ENCODE measurements around the gene ULK3. TPM values are rescaled to one million over a fixed set of nuclear protein-coding genes. Genes with fewer than 3 reads are reported as not detected.

ULK3 gene
- total RNA-seq, 1 donor from 2014 or later, result 52.1 TPM

DNA sequence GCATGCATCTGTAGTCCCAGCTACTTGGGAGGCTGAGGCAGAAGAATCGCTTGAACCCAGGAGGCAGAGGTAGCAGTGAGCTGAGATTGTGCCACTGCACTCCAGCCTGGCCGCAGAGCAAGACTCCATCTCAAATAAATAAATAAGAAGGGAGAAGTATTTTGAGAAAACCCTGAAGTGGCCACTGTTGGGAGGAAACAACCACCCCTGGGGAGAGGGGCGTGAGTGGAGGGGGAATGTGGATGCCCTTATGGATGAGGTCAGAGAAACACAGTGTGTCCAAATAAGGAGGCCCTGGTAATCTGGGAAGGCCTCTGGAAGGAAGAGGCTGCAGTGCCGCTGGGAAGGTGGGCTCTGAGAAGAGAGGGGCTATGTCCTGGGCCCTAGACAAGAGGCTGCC, 20.7 kb downstream of the ULK3 start:
- H3K9me3 Mint-ChIP-seq, result no peaks in the 10 kb centered on the region
- H3K36me3 Mint-ChIP-seq (ENCODE audit: low read depth), result no peaks in the 10 kb centered on the region
- no peak for DNase-seq (ENCODE audit: low spot score)
- no peak overlapping the region for H3K27ac Mint-ChIP-seq
- H3K4me3 Mint-ChIP-seq, result no peak overlapping the region
- H3K4me1 Mint-ChIP-seq (ENCODE audit: low read depth), result peaks cover 11% of the 10 kb centered on the region
- intact Hi-C loops (cut with micrococcal nuclease), result no loop called here
- H3K27me3 Mint-ChIP-seq (ENCODE audit: insufficient read depth), result peaks cover 8% of the 10 kb centered on the region

DNA sequence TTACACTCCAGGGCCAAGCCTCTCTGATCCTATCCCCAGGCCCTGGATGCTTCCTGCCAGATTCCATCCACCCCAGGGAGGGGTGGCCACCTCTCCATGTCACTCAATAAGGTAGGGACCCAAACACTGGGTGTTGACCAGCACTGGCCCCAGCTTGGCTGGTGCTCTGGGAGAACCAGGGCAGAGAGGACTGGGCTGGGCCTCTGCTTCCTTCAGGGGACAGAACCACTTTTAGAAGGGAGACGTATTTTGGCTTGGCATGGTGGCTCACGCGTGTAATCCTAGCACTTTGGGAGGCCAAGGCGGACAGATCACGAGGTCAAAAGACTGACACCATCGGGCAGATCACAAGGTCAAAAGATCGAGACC, 21.2 kb downstream of the ULK3 start:
- no peak for DNase-seq (ENCODE audit: low spot score)
- Mint-ChIP-seq H3K4me1 (ENCODE audit: low read depth) (peaks cover 11% of the 10 kb centered on the region), H3K27me3 (ENCODE audit: insufficient read depth) (peaks cover 4% of the 10 kb centered on the region), H3K4me3 (no peak overlapping the region), H3K36me3 (ENCODE audit: low read depth) (no peaks in the 10 kb centered on the region), H3K9me3 (no peaks in the 10 kb centered on the region), H3K27ac (no peak overlapping the region)
- intact Hi-C loops (cut with micrococcal nuclease), result no loop called here

DNA sequence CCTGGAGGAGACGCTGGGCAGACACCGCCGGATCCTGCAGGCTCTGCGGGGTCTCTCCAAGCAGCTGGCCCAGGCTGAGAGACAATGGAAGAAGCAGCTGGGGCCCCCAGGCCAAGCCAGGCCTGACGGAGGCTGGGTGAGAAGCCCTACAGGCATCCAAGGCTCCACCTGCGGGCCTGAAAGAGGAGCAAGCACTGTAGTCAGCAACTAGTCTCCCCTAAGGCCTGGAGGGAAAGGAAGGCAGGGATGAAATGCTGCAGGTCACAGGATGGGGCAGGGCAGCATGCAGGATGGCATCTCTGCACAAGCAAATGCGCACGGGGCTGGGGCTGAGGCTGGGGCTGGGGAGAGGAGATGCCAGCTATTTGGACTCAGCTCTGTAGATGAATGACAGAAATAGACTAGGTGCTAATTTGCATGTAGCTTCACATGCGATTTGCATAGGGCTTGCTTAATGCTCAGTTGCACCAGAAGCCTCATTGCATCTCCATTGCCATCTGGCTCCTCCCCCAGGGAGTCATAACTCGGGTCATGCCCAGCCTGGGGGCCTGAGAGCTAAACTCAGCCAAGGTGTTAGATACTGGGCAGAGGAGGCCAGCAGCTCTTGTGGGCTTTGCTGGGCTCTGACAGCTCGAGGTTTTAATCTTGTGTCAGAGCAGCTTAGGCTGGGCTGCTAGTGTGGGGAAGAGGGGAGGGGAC, 21.7 kb downstream of the ULK3 start:
- H3K4me1 Mint-ChIP-seq (ENCODE audit: low read depth), result peaks cover 11% of the 10 kb centered on the region
- H3K9me3 Mint-ChIP-seq, result no peaks in the 10 kb centered on the region
- intact Hi-C loops (cut with micrococcal nuclease), result no loop called here
- no peak for DNase-seq (ENCODE audit: low spot score)
- H3K27ac Mint-ChIP-seq, result no peak overlapping the region
- H3K27me3 Mint-ChIP-seq (ENCODE audit: insufficient read depth), result peaks cover 4% of the 10 kb centered on the region
- no peaks in the 10 kb centered on the region for H3K36me3 Mint-ChIP-seq (ENCODE audit: low read depth)
- H3K4me3 Mint-ChIP-seq, result no peak overlapping the region

DNA sequence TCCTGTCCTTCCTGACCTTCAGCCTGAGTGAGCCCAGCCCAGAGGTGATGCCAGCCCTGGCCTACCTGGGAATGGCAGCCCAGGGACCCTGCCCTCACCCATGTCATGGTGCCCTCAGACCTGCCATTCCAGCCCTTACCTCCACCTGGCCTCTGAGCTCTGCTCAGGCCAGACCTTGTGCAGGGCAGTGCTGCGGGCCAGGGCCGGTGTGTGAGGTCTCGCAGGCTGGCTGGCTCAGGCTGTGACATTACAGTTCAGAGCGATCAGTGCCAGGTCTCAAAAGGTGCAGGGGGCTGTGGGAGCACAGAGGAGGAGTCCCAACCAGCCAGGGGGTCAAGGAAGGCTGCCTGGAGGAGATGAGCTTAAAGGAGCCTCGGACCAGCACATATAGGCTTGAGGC, 22.9 kb downstream of the ULK3 start:
- H3K27ac Mint-ChIP-seq, result no peak overlapping the region
- intact Hi-C loops (cut with micrococcal nuclease), result no loop called here
- DNase-seq (ENCODE audit: low spot score), result no peak
- no peak overlapping the region for H3K4me3 Mint-ChIP-seq
- no peaks in the 10 kb centered on the region for H3K9me3 Mint-ChIP-seq
- no peaks in the 10 kb centered on the region for H3K36me3 Mint-ChIP-seq (ENCODE audit: low read depth)
- H3K4me1 Mint-ChIP-seq (ENCODE audit: low read depth), result peaks cover 16% of the 10 kb centered on the region
- H3K27me3 Mint-ChIP-seq (ENCODE audit: insufficient read depth), result peaks cover 1% of the 10 kb centered on the region

DNA sequence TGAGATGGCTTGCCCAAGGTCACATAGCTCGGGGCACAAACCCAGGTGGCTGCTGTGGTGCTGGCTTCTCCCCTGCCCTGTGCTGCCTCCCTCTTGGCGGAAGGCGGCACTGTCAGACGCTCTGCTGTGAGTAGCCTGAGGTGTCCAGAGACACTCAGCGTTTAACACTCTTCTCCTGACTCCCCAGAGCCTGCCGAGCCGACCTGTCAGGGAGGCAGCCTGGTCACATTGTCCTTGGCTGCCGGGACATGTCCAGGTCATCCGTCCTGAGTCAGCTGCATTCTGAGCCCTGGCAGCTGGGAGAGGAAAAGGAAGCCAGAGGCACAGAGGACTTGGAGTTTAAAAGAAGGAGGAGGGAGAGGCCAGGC, 25.6 kb downstream of the ULK3 start:
- no peak for DNase-seq (ENCODE audit: low spot score)

DNA sequence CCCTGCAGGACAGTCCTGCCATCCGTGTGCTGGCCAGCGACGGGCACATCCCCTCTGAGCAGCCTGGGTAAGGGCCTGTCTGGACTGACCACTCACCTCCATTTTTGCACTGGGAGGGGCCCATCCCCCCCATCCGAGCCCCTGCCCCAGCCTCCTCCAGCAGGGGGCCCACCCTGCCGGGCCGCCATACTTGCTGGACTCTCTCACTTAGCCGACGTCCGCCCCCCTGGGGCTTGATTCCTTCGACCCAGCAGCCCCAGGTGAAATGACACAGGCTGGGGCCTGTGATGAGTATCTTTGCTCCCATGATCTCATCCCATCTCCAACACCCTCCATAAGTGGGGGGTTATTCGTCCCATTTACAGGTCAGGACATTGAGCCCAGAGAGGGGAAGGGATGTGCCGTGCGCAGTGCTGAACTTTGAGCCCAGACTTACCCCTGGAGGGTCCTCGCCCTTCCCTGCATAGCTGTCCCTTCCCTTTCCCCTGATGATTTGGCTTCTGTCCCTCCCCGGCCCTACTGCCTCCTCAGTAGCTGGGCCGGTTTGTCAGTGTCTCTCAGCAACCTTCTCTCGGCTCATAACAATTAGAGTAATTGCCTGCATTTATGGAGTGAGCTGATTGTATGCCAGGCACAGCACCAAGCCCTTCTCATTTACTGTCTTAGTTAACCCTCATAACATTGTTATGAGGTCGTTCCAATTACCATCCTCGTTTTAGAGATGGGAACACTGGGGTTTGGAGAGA, 26.2 kb downstream of the ULK3 start:
- intact Hi-C loops (cut with micrococcal nuclease), result no loop called here
- Mint-ChIP-seq H3K36me3 (ENCODE audit: low read depth) (no peaks in the 10 kb centered on the region), H3K9me3 (no peaks in the 10 kb centered on the region), H3K27me3 (ENCODE audit: insufficient read depth) (peaks cover 3% of the 10 kb centered on the region), H3K4me1 (ENCODE audit: low read depth) (peaks cover 16% of the 10 kb centered on the region), H3K27ac (no peak overlapping the region), H3K4me3 (no peak overlapping the region)
- no peak for DNase-seq (ENCODE audit: low spot score)

More for the DNA sequence above, 25.6 kb downstream of the ULK3 start:
- H3K4me3 Mint-ChIP-seq, result no peak overlapping the region
- H3K36me3 Mint-ChIP-seq (ENCODE audit: low read depth), result no peaks in the 10 kb centered on the region
- intact Hi-C loops (cut with micrococcal nuclease), result no loop called here
- no peak overlapping the region for H3K27ac Mint-ChIP-seq
- H3K4me1 Mint-ChIP-seq (ENCODE audit: low read depth), result peaks cover 16% of the 10 kb centered on the region
- H3K9me3 Mint-ChIP-seq, result no peaks in the 10 kb centered on the region
- peaks cover 3% of the 10 kb centered on the region for H3K27me3 Mint-ChIP-seq (ENCODE audit: insufficient read depth)

DNA sequence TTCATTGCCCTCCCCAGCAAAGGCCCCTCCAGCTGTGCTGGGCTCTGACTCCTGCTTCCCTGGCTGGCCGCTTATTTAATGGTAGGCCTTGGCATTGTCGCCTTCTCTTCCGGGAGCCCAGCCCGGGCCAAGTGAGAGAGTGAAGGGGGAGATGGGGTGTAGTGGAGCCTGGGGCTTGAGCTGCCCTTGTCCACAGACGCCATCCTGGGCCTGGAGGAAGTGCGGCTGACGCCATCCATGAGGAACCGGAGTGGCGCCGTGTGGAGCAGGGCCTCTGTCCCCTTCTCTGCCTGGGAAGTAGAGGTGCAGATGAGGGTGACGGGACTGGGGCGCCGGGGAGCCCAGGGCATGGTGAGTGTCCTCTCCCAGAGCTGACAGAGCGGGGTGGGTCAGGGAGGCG, 27.0 kb downstream of the ULK3 start:
- Mint-ChIP-seq H3K27ac (no peak overlapping the region), H3K9me3 (no peaks in the 10 kb centered on the region), H3K4me3 (no peak overlapping the region), H3K4me1 (ENCODE audit: low read depth) (peaks cover 16% of the 10 kb centered on the region), H3K27me3 (ENCODE audit: insufficient read depth) (peaks cover 3% of the 10 kb centered on the region), H3K36me3 (ENCODE audit: low read depth) (no peaks in the 10 kb centered on the region)
- intact Hi-C loops (cut with micrococcal nuclease), result no loop called here
- no peak for DNase-seq (ENCODE audit: low spot score)

DNA sequence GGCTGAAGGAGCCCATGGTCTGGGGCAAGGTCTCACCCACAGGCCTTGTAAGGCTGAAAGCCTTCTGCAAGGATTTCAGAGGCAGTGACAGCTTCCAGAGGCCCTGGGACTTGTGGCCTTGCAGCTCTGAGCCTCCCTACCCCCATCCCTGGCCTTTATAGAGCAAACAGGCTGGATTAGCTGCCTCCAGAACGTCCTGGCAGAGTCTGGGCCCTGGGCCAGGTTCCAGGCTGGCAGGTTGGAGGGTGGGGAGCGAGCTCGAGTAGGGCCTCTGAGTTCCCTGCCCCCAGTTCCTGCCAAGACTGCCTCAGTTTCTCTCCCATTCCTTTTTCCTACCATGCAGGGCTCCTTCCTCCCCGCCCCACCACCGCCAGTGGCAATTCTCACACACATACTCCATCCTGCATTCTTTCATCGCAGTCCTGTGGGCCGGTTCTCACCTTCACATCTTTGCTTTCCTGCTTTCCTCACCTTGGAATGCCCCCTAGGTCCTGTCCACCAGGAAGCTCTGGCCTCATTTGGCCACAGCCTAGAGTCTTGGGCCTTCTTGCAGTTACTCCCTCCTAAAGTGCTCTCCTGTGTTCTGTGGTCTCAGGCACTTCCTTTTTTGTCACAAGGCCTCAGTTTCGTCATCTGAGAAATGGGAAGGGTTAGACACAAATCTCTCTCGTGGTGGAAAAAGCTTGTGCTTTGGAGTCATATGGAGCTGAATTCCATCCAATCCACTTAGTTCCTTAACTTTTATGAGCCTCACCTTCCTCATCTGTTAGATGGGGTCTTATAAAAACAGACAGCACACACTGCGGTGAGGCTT, 27.6 kb downstream of the ULK3 start:
- no peak overlapping the region for H3K4me3 Mint-ChIP-seq
- peaks cover 16% of the 10 kb centered on the region for H3K4me1 Mint-ChIP-seq (ENCODE audit: low read depth)
- peaks cover 3% of the 10 kb centered on the region for H3K27me3 Mint-ChIP-seq (ENCODE audit: insufficient read depth)
- no peak overlapping the region for H3K27ac Mint-ChIP-seq
- intact Hi-C loops (cut with micrococcal nuclease), result no loop called here
- DNase-seq (ENCODE audit: low spot score), result no peak
- no peaks in the 10 kb centered on the region for H3K9me3 Mint-ChIP-seq
- no peaks in the 10 kb centered on the region for H3K36me3 Mint-ChIP-seq (ENCODE audit: low read depth)

DNA sequence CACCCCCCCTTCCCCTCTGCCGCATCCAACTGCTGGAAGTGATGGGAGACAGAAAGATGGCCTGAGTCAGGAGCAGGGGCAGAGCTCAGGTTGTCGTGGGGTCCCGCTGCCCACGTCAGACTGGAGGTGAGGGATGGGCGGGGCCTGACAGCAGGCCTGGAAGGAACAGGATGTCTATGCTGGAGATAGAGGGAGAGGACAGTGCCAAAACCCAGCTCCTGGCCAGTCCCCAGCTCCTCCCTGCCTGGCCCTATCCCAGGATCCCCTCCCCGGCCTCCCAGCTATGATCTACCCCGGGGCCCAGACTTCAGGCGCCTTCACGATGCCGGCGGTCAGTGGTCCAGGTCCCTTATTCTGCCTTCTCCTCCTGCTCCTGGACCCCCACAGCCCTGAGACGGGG, 30.4 kb downstream of the ULK3 start, which contains the start of gene LMAN1L:
Gene LMAN1L, plus strand, starts transcription at position 303 of the 400 bp plus-strand sequence. Its CDS starts 20 bp downstream, at position 323.
- no peaks in the 10 kb centered on the region for H3K36me3 Mint-ChIP-seq (ENCODE audit: low read depth)
- intact Hi-C loops (cut with micrococcal nuclease), result no loop called here
- DNase-seq (ENCODE audit: low spot score), result no peak
- no peaks in the 10 kb centered on the region for H3K9me3 Mint-ChIP-seq
- no peak within 1 kb of the TSS for H3K4me3 Mint-ChIP-seq
- H3K4me1 Mint-ChIP-seq (ENCODE audit: low read depth), result peaks cover 20% of the 10 kb centered on the region
- H3K27me3 Mint-ChIP-seq (ENCODE audit: insufficient read depth), result peaks cover 3% of the 10 kb centered on the region
- peak within 1 kb of the TSS; percentile 49 for H3K27ac Mint-ChIP-seq

DNA sequence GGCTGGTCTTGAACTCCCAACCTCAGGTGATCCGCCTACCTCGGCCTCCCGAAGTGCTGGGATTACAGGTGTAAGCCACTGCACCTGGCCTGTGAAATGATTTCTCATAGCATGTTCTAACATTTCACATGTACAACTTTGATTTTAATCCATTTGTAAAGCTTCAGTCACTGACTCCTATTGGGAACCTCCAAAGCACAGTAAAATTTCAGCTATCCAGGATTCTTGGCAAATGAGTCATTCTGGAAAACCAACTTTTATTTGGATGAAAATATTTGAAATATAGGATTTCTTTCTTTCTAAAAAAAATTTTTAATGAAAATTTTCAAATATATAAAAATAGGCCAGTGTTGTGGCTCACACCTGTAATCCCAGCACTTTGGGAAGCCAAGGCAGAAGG, 33.0 kb downstream of the ULK3 start:
- Mint-ChIP-seq H3K36me3 (ENCODE audit: low read depth) (peaks cover 2% of the 10 kb centered on the region), H3K4me3 (no peak overlapping the region), H3K27me3 (ENCODE audit: insufficient read depth) (peaks cover 3% of the 10 kb centered on the region)

DNA sequence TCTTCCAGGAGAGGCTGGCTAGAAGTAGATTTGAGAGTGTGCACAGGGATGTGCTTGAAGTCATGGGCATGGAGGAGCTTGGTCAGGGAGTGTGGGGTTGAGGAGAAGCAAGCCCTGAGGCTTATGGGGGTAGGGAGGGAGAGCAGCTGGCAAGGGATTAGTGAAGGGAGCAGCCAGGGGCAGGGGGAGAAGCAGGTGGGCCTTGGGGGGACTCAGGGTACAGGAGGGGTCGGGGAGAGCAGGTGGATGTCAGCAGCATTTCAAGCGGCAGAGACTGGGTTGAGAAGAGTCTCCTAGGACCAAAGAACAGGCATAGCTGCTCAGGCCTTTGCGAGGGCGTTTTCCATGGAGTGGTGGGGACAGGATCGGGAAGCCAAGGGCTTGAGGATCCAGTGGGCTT, 33.7 kb downstream of the ULK3 start:
- no peaks in the 10 kb centered on the region for H3K9me3 Mint-ChIP-seq
- peaks cover 33% of the 10 kb centered on the region for H3K4me1 Mint-ChIP-seq (ENCODE audit: low read depth)
- DNase-seq (ENCODE audit: low spot score), result no peak
- peaks cover 7% of the 10 kb centered on the region for H3K36me3 Mint-ChIP-seq (ENCODE audit: low read depth)
- H3K27me3 Mint-ChIP-seq (ENCODE audit: insufficient read depth), result peaks cover 3% of the 10 kb centered on the region
- H3K4me3 Mint-ChIP-seq, result no peak overlapping the region
- no peak overlapping the region for H3K27ac Mint-ChIP-seq
- intact Hi-C loops (cut with micrococcal nuclease), result no loop called here

More for the DNA sequence above, 33.0 kb downstream of the ULK3 start:
- intact Hi-C loops (cut with micrococcal nuclease), result no loop called here
- no peak for DNase-seq (ENCODE audit: low spot score)
- Mint-ChIP-seq H3K27ac (no peak overlapping the region), H3K9me3 (no peaks in the 10 kb centered on the region), H3K4me1 (ENCODE audit: low read depth) (peaks cover 28% of the 10 kb centered on the region)

DNA sequence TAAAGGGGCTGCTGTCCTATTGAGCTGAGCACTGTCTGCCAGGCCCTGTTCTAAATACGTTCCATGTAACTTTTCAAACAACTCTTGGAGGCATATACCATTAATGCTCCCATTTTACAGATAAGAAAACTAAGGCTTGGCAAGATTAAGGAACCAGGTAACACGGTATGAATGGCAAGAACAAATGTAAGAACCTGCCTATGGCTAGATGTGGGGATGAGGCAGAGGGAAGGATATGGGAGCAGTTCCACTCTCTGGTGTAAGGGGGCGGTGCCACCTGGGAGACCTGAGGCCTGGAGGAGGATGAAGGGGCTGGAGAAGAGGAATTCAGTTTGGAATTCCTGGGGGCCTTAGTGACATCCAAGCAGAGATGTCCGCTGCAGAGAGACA, 34.1 kb downstream of the ULK3 start:
- Mint-ChIP-seq H3K27ac (no peak overlapping the region), H3K4me3 (no peak overlapping the region), H3K4me1 (ENCODE audit: low read depth) (peaks cover 37% of the 10 kb centered on the region), H3K27me3 (ENCODE audit: insufficient read depth) (peaks cover 3% of the 10 kb centered on the region), H3K9me3 (no peaks in the 10 kb centered on the region), H3K36me3 (ENCODE audit: low read depth) (peaks cover 11% of the 10 kb centered on the region)
- intact Hi-C loops (cut with micrococcal nuclease), result no loop called here
- no peak for DNase-seq (ENCODE audit: low spot score)
